Hematopoietic multipotent progenitor cell treated with erythropoietin and hydrocortisone succinate and interleukin-3 and kit ligand, for 15 days (in vitro differentiated cells): ENCODE data around the gene EEIG1.

Source experiments
- DNase-seq: peaks from one replicate; pipeline ENCODE4 v3.0.0-alpha.2; 2015; ENCODE audit warnings: low spot score

The EEIG1 gene

DNA sequence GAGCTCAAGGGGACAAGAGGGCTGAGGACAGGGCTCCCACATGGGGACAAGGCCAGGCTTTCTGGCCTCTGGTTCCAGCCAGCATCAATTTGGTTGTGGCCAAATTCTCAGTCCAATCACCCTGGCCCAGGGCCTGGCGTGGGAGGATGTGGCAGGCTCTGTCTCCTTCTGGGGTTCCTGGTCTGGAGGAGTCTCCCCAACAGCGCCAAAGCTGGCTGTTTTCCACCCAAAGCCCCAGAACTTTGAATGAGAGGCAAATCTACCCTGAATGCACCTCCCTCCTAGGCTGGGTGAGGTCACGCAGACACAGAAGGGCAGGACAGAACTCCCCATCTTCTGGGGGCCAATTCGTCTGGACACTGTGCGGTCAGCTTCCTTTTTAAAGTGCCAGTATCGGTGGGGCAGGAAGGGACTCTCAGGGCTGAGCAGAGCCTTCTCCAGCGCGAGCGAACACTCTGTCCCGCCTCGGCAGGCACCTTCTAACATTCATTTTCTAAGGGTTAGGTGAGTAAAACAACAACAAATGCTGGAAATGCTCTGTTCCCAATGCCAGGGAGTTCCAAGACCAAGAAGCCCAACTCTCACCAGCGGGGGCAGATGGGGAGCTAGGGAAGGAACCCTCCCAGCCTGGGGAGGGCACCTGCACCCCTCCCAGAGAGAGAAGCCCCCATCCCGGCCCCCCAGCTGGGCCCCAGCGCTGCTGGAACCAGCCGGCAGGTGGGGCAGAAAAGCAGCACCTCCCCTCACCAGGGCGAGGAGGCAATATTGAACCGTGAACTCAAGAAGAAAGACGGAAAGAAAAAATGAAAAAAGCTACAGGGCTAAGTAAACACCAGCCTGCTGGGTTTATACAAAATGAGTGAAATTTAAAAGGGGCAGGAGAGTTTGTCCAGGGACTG, 39.5 kb downstream of the EEIG1 start:
- peak; percentile 52 for DNase-seq

- DNase-seq: peak; percentile 63
Measured at GRCh38 chr9:127940593-127940992, 40.2 kb downstream of the EEIG1 start.

- no peak for DNase-seq
Measured at GRCh38 chr9:127938298-127938690, 42.5 kb downstream of the EEIG1 start.

DNA sequence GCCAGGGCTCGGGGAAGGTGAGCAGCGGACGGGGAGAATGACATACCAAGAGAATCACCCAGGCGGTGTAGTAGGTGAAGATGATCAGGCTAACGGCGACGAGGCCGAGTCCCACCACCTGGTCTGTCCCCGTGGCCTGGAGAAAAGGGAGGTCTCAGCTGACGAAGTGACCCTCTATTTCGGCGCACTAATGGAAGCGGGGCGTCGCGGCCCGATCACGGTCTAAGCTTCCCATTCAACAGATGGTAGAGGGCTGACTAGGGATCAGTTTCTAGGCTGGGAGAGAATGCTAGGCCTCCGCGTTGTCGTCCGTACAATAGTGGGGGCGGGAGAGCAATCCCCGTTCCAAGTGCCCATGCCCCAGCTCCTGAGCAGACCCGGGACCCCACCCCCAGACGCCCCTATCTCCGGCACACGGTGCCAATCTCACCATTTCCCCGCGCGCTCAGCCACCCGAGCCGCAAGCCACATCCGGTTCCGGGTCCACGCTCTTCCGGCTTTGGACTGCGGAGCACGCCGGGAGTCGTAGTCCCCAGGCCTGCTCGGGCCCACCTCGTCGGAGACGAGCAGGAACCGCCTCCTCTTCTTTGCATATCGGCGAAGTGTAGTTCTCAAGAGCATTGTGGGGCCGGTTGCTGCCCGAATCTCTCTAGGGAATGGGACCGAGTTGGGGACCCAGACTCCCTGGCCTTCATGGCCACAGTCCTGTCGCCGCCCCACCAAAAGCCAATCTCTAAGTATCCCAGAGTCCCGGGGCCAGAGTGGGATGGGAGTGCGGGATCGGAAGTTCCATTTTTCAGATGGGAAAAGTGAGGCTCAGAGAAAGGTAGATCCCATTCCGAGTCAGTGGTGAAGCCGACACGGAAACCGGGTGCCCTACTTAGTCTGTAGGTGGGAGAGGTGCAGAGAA, 43.1 kb downstream of the EEIG1 start, which contains the start of gene DPM2:
DPM2 (minus strand) TSS at position 467 of the 910 bp plus-strand sequence; CDS start at position 433, 34 bp downstream.
- DNase-seq: peak; percentile 94

GRCh38 chr9:127937056-127937387, 43.8 kb downstream of the EEIG1 start:
- peak; percentile 47 for DNase-seq

GRCh38 chr9:127936347-127936852, 44.4 kb downstream of the EEIG1 start:
- DNase-seq: peak; percentile 38

DNA sequence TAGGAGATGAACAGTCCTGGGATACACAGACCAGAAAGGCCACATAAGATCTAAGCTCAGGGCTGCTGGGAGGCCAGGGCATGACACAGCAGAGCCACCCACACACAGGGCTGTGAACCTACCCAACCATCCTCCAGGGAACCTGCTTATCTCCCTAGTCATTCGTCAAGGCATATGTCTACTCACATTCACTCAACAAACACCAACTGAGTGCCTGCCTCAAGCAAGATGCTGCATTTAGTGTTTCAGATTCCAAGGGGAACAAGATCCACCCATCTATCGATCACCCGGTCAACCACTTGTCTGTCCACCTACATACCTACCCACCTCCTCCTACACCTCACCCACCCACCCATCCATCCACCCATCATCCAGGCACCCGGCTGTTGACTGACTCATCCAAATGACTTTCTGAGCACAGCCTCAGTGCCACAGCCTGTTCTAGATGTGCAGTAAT, 45.0 kb downstream of the EEIG1 start:
- peak; percentile 93 for DNase-seq

DNA sequence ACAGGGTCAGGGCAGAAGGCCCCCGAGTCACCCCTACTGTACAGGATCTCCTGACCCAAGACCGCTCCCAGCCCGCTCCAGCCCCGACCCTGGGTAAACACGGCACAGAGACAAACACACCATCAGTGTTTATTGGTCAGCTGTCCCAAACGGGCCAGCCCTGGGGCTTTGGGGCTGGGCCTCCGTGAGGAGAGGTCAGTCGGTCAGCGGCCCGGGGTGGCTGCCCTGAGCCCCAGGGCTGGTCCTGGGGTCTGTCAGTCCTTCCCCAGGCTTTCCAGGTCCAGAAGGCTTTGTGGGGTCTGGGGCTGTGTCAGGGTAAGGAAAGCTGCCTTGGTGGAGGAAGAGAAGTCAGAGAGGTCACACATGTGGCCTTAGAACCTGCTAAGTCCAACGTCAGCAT, 45.8 kb downstream of the EEIG1 start:
- DNase-seq: no peak

- DNase-seq: peak; percentile 20
Measured at GRCh38 chr9:127934248-127934647, 46.5 kb downstream of the EEIG1 start.

DNA sequence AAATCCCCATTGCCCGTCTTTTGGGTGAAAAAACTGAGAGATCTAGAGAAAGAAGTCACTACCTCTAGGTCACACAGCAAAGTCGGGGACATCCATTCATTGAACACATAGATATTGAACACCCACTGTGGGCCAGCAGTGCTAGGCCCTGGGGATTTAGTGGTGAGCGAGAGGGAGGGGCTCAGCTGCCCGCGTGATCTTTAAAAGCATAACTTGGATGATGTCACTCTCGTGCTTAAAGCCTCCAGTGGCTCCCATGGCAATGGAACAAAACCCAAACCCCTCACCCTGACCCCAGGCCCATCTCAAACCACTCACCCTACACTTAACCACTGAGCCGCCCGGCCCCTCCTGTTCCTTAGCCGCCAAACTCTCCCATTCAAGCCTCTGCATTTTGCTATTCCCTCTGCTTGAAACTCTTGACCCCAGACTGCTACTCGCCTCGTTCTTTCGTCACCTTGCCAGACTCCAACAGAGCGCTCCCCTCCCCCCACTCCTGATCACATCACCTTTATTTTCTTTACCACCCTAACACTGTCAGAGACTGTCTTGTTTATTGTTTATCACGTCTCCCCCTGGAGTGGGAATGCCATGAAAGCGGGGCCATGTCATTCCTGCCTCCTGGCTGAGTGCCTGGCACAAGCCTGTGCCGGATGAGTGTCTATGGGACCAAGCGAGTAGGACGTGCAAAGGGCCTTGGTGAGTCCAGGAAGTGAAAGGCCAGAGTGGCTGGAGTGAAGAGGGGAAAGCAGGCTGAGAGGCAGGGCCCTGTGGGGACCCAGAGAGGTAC, 49.5 kb downstream of the EEIG1 start:
- peak; percentile 16 for DNase-seq
